ENCODE results near the gene TNFRSF1A. TPM values are rescaled to one million over a fixed set of nuclear protein-coding genes. Genes with fewer than 3 reads are reported as not detected.

TNFRSF1A gene
- total and polyA plus RNA-seq, 4 donors, result 36.9 to 144 (median 88.4) TPM

Small RNAs within 50 kb of the gene (small RNA-seq; reads per million reads assigned to genes)
- gene RN7SL391P, result not detected

Other genes with a start within 250 kb of the TNFRSF1A start
- gene VWF, start 217.4 kb downstream of the TNFRSF1A start, total RNA-seq, result 10 to 100 TPM in 1 of 2 donors, 1 to 10 TPM in 1; 2.1 to 10.8 TPM
- 1 to 10 TPM; 3.3 to 4.6 TPM for gene VWF, start 217.4 kb downstream of the TNFRSF1A start, polyA plus RNA-seq
- 10 to 100 TPM; 18.7 to 25.8 TPM for gene CD9, start 141.7 kb downstream of the TNFRSF1A start, total RNA-seq
- gene CD9, start 141.7 kb downstream of the TNFRSF1A start, polyA plus RNA-seq, result 10 to 100 TPM; 38.9 to 65.2 TPM
- 1 to 10 TPM; 2.2 to 6.3 TPM for gene PLEKHG6, start 31.4 kb downstream of the TNFRSF1A start, total RNA-seq
- 1 to 10 TPM; 2.4 to 2.7 TPM for gene PLEKHG6, start 31.4 kb downstream of the TNFRSF1A start, polyA plus RNA-seq
- gene SCNN1A, start 33.5 kb upstream of the TNFRSF1A start, total RNA-seq, result 1 to 10 TPM in 1 of 2 donors, under 1 TPM in 1; 0.47 to 7.7 TPM
- 1 to 10 TPM; 2.2 to 3.5 TPM for gene SCNN1A, start 33.5 kb upstream of the TNFRSF1A start, polyA plus RNA-seq
- gene LTBR, start 42.1 kb upstream of the TNFRSF1A start, total RNA-seq, result 10 to 100 TPM; 15.8 to 93.9 TPM
- gene LTBR, start 42.1 kb upstream of the TNFRSF1A start, polyA plus RNA-seq, result 100 to 1,000 TPM in 1 of 2 donors, 10 to 100 TPM in 1; 84.1 to 138 TPM
- gene CD27, start 102.9 kb upstream of the TNFRSF1A start, total RNA-seq, result under 1 TPM; 0.28 to 0.67 TPM
- gene CD27, start 102.9 kb upstream of the TNFRSF1A start, polyA plus RNA-seq, result 1 to 10 TPM in 1 of 2 donors, under 1 TPM in 1; 0.58 to 2.5 TPM
- gene TAPBPL, start 110.0 kb upstream of the TNFRSF1A start, total RNA-seq, result 10 to 100 TPM in 1 of 2 donors, 1 to 10 TPM in 1; 9.5 to 32.9 TPM
- 10 to 100 TPM; 16.5 to 21.5 TPM for gene TAPBPL, start 110.0 kb upstream of the TNFRSF1A start, polyA plus RNA-seq
- 1 to 10 TPM; 5.8 to 6.4 TPM for gene VAMP1, start 128.6 kb upstream of the TNFRSF1A start, total RNA-seq
- gene VAMP1, start 128.6 kb upstream of the TNFRSF1A start, polyA plus RNA-seq, result 1 to 10 TPM; 2.4 to 4.2 TPM
- gene MRPL51, start 151.2 kb upstream of the TNFRSF1A start, total RNA-seq, result 10 to 100 TPM; 37.6 to 38.6 TPM
- gene MRPL51, start 151.2 kb upstream of the TNFRSF1A start, polyA plus RNA-seq, result 100 to 1,000 TPM in 1 of 2 donors, 10 to 100 TPM in 1; 57.4 to 163 TPM
- gene NCAPD2, start 152.0 kb upstream of the TNFRSF1A start, total RNA-seq, result 10 to 100 TPM in 1 of 2 donors, 1 to 10 TPM in 1; 10.0 to 55.1 TPM
- gene NCAPD2, start 152.0 kb upstream of the TNFRSF1A start, polyA plus RNA-seq, result 1 to 10 TPM; 2.0 to 4.9 TPM
- 1,000 to 10,000 TPM; 1,234 to 1,389 TPM for gene GAPDH, start 192.4 kb upstream of the TNFRSF1A start, total RNA-seq
- gene GAPDH, start 192.4 kb upstream of the TNFRSF1A start, polyA plus RNA-seq, result 1,000 to 10,000 TPM; 1,299 to 2,082 TPM
- 1 to 10 TPM; 4.8 to 5.9 TPM for gene IFFO1, start 214.0 kb upstream of the TNFRSF1A start, total RNA-seq
- gene IFFO1, start 214.0 kb upstream of the TNFRSF1A start, polyA plus RNA-seq, result 1 to 10 TPM; 5.9 to 7.6 TPM
- 10 to 100 TPM in 1 of 2 donors, 1 to 10 TPM in 1; 4.8 to 22.3 TPM for gene NOP2, start 226.2 kb upstream of the TNFRSF1A start, total RNA-seq
- gene NOP2, start 226.2 kb upstream of the TNFRSF1A start, polyA plus RNA-seq, result 10 to 100 TPM; 12.5 to 15.6 TPM

All from liver (tissue), 5 donors.